AML-193 (cell line): ENCODE data around the gene THSD4.

Source experiments
- DNase-seq, 2 experiments: peaks; one replicate each; lab custom pipeline; 2025; lab: John Stamatoyannopoulos, UW

Gene THSD4

DNA sequence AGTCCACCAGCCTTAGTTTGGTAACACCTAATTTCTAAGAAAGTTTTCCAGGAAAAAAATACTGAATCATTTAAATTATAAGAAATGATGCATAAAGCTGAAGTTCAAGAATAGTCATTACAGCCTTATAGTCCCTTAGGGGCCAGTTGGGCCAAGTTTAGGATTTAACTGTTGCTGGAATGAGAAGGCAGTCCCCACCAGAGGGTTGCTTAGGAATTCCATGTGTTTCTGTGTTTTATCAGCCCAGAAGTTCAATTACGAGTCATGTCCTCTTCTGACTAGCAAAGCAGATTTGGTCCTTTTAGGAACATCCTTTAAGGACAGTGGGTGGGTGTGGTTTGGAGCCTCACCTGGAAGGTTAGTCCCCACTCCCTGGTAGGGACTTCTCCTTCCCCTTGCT is 638.1 kb downstream of the THSD4 start:
- DNase-seq, result no peak

DNA sequence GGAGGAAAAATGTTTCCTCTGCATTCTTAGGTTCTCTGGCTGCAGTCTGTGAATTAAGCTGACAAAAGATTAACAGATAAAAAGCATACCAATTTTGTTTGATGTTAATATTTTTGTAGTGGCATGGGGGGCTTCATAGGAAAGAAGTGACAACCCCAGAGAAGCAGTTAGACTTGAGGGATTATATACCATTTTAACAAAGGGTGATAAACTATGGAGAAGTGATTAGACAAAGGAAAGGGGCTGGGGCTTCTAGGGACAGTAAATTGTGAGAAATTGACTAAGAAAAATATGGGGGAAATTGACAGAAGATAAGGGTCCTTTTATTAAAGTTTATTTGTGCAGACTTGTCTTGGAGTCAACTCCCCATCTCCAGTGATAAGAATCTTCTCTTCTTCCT is 639.4 kb downstream of the THSD4 start:
- no peak for DNase-seq

DNA sequence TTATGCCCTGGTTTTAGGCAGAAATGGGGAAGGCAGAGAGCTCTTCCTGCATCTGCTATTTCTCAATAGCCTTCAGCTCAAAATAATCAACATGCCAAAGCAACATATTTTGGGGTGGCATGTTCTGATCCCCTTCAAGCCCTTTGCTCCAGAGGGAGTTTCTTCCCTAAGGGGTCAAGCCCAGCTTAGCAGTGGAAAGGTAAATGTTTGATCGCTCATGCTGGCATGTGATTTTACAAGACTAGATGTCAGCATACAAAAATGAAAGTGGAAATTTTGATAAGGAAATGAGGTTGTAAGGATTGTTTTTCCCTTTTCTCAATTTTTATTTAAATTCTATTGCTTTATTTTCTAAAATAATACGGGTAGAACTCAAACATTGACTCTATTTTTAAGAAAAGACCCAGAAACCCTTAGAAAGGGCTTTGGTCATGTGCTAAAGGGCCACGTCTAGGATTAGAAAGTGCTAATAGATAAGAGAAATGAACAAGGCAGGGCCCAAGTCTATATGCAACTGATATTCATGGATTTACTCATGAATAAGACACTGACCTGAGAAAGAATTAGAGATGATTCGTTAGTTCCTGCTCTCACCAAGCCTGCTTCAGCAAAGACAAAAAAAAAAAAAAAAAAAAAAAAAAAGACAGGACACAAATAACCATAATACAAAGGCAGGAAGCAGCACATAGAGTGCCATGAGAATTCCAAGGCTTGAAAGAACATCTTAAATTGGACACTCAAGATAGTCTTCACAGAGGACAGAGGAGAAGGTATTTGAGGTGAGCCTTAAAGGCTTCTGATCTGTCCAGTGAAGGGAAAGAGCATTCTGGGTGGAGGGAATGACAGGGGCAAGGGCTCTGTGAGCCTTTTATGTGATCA is 640.1 kb downstream of the THSD4 start:
- DNase-seq, result no peak

DNA sequence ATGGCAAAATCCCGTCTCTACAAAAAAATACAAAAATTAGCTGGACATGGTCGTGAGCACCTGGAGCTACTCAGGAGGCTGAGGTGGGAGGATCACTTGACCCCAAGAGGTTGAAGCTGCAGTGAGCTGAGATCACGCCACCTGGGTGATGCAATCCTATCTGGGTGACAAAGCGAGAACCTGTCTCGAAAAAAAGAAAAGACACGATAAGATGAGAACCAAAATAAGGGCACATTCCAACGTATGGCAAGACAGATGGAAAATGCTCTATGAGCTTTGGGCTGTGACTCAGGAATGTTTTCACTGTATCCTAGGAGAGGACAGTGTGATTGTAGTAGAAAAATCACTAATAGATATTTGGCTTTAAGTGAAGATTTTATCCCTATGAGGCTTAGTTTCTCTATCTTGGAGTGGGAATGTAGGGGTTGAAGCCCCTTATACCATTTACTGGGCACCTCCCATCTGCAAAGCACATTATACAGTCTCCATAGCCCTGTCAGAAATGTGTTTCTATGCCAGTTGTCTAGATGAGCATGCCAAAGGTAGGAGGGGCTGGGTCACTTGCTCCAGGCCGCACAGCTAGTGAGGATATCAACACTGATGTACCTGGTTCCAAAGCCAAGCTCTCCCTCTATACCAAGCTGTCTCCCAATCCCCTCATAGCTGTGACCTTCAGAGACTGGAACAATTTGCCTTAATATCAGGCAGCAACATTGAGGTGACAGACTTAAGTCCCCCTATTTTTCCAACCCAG is 641.5 kb downstream of the THSD4 start:
- no peak for DNase-seq

DNA sequence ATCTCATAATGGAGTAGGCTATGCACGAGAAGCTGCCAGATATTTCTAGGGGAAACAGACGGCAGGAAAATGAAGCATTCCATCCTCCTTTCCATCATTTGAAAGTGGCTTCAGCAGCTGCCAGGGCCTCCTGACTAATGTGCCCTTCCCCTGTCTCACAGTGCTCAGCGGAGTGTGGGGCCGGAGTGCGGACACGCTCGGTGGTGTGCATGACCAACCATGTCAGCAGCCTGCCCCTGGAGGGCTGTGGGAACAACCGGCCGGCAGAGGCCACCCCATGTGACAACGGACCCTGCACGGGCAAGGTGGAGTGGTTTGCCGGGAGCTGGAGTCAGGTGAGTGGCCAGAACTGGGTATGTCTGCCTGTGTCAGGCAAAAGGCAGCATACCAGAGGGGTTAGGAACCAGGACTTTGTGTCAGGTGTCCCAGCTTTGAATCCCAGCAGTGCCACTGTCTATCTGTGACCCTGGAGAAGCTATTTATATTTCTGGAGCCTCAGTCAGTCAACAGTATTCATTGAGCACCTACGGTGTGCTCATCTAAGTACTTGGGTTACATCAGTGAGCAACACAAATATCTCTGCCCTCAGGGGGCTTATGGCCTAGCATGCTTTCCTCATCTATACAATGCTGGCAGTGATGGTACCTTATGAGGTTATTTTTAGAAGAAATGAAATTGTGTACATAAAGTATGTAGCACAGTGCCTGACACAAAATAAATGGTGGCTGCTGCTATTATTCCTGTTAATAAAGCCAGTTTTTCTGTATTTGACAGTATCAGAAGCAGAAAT is 642.7 kb downstream of the THSD4 start:
- no peak for DNase-seq

DNA sequence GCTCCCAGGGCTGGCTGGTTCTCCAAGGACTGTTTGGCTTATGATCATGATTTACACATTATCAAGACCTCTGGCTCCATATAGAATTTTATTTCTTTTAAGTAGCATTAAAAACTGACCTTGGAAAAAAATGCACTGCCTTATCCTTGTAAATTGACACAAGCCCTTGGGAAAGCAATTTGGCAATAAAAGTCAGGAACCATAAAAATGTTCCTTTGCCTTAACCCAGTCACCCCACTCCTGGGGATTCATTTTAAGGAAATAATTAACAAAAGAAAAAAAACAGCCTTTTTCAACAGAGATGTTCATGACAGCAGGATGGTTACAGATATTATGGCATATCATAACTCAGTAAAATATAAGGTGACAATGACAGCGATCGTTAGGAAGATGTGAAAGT is 643.4 kb downstream of the THSD4 start:
- no peak for DNase-seq

DNA sequence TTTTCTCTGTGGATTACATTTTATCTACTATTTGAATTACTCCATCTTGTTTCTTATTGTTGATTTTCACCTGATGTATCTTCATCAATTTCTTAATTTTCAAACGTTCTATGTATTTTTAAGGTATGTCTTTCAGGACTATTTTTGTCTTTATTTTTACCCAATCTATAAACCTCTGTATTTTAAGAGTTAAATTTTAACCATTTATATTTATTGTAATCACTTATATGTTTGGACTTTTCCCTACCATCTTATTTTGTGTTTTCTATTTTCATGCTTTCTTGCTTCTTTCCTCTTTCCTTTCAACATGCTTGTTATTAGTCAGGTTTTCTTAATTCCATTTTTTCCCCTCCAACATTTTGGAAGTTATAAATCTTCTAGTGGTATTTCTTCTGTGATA is 645.6 kb downstream of the THSD4 start:
- no peak for DNase-seq

DNA sequence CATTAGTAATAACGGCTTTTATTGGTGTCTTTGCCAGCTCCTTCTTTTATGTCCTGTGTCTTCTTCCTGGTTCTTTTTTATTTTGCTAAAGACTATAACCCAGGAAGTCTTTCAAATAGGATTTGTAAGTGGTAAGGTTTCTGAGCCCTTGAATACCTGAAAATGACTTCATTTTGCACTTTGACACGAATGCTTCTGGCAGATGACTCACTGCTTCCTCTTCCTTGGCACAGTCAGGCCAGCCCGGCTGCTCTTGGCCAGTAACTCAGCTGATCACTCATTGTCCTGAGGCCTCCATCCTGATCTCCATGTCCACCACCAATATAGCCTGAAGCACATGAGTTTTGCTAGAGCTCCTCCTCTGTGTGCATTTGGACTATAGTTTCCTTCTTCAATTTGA is 646.4 kb downstream of the THSD4 start:
- peak in 1 of 2 experiments; percentile 7 for DNase-seq

DNA sequence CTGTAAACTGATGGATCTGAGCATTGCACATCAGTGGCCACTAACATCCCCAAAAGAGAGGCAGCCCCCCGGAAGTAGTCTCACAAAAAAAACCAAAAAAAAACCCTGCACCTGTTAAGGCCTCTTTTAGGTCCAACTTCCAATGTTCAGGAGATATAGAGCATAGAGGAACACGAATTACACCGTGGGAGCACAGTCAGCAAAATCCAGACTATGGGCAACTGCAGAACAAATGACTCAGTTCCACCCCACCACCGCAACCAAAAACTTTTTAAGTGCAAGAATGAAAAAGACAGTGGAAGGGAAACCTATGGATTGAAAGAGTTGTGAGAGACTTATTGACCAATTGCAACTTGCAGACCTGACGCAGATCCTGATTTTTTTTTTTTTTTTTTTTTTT is 652.9 kb downstream of the THSD4 start:
- DNase-seq, result no peak

DNA sequence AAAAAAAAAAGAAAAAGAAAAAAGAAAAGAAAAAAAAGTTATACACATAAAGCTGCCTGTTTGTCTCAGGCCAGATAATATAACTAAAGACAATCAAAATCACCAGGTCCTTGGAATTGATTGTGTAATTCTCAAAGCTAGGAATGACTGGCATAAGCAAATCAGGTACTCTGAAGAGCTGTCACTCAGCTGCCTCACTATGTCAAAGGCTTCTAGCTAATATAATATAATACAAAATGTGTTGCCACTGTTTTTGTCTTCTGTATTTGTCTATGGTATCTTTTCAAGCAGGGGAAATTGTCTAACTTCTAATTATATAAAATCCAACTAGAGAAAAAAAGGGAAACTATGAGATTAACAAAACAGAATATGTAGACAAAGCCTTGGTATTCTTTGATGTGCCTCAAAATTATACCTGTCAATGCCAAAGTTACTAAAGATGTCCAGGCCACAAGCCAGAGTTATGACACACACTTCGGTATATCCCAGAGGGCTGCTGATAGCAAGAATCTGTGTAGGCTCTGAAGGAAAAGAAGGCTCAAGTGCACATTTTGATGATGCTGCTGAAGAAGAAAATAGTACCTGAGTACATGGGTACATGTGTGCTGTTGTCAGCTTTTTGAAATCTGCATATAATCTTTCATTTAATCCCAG is 658.1 kb downstream of the THSD4 start:
- DNase-seq, result no peak

DNA sequence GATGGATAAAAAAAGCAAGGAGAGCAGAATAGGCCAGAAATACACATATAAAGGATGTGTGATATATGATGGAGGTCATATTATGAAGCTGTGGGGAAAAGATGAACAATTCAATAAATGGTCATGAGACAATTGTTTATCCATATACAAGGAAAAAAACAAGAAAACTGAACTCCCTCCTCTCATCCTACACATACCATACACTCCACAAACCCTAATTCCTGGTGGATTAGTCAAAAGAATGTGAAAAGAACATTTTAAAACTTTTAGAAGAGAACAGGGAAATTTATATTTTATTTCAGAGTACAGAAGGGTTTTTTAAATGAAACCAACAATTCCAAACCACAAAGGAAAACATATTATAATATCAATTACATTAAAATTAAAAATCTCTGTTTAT is 660.6 kb downstream of the THSD4 start:
- DNase-seq, result no peak

DNA sequence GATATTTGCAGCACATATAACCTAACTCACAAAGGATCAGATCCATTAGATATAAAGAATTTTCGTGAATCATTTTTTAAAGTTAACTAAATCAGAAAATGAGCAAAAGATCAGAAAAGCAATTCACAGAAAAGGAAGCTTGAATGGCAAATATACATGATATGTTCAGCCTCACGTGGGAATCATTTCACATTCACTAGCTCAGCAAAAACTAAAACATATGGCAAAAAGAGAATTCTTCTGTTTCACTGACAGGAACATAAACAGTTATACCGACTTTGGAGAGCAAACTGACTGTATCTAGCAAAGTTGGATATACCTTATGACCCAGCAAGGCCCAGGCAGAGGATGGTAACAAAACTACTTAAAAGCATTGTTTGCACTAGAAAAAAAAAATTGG is 661.0 kb downstream of the THSD4 start:
- no peak for DNase-seq

DNA sequence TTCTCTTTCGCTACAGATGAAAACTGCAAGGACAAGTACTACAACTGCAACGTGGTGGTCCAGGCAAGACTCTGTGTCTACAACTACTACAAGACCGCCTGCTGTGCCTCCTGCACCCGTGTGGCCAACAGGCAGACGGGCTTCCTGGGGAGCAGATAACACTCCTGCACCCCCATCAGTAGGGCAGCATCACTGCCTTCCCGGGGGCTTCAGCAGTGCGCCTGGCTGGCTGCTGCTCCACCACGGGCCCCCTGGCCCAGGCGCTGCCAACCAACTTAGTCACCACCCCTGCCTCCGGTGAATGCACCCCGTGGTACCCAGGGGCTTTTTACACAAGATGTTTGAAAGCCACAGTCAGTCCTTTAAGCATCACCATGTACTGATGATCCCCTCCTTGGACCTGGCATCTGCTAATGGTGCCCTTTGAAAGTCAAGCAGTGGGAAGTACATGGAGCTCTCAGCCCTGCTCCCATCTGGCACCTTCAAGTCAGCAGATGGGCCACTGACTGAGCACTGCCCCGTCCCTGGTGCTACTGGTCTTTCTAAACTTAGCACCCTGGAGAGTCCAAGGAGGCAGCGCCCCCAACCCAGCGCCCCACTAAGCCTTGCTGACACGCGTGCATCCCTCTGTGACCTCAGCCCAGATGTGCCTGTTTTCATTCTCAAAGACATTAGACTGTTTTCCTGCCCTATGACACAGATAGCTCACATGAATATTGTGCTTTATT is 662.1 kb downstream of the THSD4 start:
- no peak for DNase-seq

DNA sequence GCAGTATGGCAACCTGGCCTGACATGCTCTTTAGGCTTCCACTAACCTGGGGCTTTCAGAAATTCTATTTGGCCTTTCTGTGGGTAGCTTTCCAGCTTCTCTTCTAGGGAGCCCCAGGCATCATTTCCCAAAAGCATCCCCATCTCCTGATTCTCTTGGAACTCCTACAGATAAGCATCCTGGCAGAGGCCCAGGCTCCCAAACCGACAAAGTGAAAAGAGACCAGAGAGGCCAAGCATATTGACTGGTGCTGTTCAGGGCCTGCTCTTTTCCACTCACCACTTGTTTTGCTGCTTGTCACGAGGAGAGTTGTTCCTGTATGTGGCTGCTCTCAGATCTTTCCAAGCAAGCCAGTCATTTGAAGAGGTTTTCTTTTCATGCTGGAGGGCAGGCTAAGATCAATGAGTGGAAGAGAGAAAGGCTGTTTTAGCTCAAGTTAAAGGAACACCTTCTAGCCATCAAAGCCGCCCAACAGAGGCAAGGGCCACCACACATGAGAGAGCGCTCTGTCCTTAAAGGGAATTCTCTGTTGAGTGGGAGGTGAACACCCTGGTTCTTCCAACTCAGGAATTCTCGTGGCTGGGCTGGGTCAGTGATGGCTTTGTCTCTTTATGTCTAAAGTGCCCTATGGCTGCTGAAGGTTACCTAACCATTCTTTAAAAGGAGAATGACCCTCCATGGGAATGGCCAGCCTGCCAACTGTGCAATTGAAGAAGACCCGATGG is 664.0 kb downstream of the THSD4 start:
- no peak for DNase-seq

DNA sequence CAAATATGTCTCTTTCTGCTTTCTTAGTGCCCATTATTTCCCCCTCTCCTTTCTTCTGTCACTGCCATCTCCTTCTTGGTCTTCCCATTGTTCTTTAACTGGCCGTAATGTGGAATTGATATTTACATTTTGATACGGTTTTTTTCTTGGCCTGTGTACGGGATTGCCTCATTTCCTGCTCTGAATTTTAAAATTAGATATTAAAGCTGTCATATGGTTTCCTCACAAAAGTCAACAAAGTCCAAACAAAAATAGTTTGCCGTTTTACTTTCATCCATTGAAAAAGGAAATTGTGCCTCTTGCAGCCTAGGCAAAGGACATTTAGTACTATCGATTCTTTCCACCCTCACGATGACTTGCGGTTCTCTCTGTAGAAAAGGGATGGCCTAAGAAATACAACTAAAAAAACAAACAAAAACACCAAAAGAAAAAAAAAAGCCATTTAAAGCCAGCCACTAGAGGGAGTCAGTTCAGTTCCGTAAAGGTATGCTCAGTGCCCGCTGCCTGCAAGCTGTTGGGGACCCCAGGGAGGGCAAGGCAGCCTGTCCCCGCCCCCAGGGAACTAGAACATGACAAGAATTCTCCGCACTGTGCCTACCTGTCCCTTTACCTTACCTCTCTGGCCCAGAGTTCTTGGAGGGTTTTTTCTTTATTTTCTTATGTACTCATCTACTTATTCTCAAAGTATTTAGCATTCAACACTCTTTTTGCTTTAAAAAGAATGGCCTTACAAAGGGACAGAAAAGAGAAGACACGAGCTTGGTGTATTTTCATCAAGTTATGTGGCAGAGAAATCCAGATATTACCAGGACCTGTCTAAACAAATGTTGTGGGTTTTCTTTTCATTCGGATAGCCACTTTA is 665.1 kb downstream of the THSD4 start:
- DNase-seq, result peak; percentile 31 to 36

DNA sequence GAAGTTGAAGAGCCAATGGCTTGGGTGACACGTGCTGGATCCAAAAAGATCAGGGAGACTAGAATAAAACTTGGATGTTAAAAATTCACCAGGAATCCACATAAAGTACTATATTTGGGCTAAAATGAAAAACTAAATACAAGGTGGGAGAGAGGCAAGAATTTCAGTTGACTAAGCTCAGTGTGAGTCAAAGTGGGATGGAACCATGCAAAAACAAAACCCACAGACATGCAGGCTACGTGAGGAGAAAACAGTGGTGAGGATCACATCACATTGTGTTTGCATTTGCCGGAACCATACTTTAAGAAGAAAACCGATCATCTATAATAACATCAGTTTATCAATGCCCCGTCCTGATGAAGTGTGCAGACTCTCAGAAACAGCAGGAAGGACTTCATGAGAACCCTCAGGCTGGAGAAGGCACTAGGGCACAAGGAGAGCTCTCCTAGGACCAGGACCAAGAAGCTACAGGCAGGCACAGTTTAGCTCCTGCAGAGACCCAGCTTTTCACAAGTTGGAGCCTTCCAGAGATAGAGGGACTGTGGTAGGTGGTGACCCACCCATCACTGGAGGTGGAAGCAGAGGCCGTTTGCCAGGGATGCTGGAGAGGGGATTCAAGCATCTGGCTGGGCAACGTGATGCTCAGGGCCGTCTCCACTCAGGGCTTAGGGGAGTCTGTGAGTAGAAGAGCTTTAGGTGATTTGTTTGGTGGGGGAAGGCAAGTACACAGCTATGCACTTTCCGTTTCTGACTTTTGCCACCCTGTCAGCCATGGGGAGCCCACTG is 666.1 kb downstream of the THSD4 start:
- DNase-seq, result no peak

DNA sequence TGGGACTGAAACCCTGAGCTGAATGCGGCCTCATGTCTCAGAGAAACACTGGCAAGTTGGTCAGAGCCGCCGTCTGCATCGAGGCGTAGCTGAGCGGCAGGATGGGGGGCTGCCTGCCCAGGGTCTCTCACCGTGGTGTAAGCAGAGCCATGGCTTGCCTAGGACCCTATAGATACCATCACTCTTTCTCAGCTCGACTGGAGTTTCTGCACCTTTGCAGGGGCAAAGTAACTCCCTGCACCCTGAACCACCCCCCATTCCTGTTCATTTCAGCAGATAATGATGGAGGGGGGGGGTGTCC is 666.6 kb downstream of the THSD4 start:
- DNase-seq, result no peak

DNA sequence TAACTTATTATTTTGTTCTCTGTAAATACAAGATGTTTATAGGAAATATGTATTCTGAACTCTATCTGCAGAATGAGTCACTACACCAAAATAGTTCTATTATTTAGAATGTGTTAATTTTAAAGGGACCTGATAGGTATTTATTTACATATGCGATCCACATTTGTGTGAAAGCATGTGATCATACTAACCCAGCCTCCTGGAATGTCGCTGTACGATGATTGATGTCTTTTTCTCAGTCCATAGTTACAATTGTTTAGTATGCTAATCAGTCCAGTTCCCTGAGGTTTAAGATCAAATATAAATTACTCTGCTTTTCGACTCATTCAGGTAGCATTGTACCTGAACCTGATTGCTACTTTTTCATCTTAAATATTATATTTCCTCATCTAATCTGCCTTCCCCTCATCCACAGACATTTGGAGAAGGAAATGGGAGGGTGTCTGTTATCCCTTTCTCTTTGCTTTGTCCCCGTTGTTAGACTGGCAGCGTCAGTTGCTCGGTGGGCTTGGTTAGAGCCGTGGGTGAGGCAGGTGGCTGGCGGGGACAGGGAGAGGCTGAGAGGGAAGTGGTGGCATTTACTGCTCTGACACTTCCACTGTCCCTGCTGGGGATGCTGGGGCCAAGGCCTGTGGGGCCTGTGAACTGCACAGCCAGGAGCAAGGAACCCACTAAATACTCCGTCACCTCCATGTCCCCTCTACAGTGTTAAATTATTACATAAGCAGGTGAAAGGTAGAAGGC is 667.3 kb downstream of the THSD4 start:
- DNase-seq, result no peak
